Lower leg skin (tissue), 3 donors: Measurements from ENCODE around the gene EFR3B.

ENCODE experiments used
- CTCF ChIP-seq, 3 donors: fragments of 450-650 bp; IDR thresholded peaks; one replicate each; pipeline ENCODE4 v1.5.1; 2016; ENCODE audit warnings: antibody characterized with exemption in 3 of 3, mild to moderate bottlenecking in 3 of 3, moderate library complexity in 2 of 3
- POLR2A ChIP-seq, 2 donors: fragments of 450-650 bp; IDR thresholded peaks; one replicate each; pipeline ENCODE4 v1.6.1; 2016 to 2017; ENCODE audit warnings: antibody characterized with exemption in 2 of 2, mild to moderate bottlenecking in 1 of 2, moderate library complexity in 1 of 2

DNA sequence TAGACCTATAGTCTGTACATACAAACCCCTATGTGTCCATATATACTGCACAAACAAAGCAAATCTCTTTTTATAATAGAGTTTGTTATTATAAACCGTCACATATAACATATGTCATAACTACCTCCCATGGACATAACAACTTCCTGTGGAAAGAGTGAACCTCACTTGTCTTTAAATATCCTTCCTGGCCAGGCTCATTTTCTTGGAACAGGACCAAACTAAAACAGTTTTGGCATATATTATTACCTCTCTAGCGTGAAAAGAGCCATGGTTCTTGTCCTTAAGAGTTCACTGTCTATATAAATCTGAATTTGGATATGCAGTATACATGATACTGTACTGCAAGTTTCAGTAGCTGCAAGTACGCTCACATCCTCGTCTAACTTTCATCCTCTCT lies 41.8 kb upstream of the EFR3B start:
- no peak for TF ChIP-seq CTCF (IDR thresholded peaks at IDR 0.05)
- TF ChIP-seq POLR2A (IDR thresholded peaks at IDR 0.05): no peak
